ENCODE measurements around the gene NDUFV1. TPM values are rescaled to one million over a fixed set of nuclear protein-coding genes. Genes with fewer than 3 reads are reported as not detected.
"Not testable (repeated sequence)": the region's sequence is repeated elsewhere in the genome, so short reads cannot be mapped to it uniquely, and the experiment has no call there.

Gene NDUFV1
- polyA plus RNA-seq, 1 donor, result 209 TPM

DNA sequence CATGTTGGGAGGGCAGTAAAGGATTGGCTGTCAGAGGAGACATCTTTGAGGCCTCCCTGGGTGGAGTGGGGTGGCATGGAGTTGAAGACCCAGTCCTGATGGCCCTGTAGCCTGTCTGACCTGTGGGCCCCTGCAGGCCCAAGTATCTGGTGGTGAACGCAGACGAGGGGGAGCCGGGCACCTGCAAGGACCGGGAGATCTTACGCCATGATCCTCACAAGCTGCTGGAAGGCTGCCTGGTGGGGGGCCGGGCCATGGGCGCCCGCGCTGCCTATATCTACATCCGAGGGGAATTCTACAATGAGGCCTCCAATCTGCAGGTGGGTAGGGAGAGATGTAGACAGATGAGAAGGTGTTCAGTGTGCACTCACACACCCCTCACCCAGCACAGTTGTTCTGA is 2.6 kb downstream of the NDUFV1 start:
- DNase-seq, result no peak

DNA sequence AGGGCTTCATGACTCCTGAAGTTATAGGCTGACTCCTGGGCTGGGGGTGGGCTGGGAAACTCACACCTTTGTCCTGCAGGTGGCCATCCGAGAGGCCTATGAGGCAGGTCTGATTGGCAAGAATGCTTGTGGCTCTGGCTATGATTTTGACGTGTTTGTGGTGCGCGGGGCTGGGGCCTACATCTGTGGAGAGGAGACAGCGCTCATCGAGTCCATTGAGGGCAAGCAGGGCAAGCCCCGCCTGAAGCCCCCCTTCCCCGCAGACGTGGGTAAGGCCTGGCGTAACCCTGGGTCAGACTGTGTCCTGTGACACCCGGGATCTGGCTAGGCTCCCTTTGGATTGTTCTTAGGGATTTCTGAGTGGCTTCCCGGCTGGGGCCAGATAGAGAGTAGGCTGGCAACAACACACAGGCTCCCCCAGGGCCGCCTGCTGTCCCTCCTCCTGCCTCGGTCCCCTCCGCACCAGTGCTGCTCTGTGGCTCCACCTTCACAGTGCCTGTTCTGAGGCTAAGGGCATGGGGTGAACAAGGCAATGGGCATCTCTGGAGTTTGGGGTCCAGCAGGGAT is 3.6 kb downstream of the NDUFV1 start:
- DNase-seq, result no peak

DNA sequence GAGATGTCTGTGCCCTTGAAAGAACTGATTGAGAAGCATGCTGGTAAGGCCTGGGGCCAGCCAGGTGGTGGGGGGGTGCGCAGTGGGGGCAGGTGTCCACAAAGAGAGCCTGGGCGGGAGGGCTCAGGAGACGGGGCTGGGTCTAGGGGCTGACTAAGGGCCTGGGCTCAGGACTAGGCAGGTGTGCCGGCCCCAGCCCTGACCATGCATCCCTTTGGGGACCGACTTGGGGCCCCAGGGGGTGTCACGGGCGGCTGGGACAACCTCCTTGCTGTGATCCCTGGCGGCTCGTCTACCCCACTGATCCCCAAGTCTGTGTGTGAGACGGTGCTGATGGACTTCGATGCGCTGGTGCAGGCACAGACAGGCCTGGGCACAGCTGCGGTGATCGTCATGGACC is 4.4 kb downstream of the NDUFV1 start:
- DNase-seq, result no peak

DNA sequence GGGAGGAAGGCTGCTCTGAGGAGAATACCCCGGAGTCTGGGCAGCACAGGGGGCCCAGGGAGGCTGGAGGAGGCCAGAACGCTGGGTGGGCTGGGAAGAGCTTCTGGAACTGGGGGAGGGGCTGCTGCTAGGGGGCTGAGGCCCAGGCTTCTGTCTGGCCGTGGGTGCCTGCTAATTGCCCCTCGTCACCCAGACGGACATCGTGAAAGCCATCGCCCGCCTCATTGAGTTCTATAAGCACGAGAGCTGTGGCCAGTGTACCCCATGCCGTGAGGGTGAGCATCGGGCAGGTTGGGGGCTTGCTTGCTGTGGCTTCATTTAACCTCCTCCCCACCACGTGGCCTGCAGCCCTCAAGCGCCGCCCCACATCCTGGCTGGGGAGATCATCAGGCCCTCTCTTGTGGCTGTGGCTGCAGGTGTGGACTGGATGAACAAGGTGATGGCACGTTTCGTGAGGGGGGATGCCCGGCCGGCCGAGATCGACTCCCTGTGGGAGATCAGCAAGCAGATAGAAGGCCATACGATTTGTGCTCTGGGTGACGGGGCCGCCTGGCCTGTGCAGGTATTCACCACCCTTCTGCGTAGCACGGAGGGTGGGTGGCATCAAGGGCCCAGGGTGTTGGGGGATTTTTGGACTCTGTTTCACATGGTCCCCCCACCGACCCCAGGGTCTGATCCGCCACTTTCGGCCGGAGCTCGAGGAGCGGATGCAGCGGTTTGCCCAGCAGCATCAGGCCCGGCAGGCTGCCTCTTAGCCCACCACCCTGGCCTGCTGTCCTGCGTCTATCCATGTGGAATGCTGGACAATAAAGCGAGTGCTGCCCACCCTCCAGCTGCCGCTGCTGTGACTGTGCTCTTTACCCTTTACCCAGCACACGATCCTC is 5.2 kb downstream of the NDUFV1 start:
- no peak for DNase-seq

DNA sequence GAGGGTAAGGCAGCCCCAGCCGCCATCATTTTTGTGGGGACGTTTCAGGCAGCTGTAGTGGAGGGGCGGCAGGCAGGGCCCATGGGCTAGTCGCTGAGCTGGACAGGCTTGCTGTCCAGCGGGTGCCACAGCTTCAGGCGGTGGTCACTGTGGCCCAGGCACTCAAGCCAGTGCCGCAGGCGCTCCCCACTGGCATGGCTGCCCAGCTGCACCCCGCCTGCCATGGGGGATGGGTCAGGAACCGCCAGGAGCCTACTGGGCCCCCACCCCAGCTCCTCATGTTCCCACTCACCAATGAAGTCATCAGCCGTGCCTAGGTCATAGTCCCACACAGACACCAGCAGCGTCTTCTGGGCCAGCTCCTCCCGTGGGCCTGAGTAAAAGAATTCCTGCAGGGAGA is 6.0 kb downstream of the NDUFV1 start:
- DNase-seq, result no peak

DNA sequence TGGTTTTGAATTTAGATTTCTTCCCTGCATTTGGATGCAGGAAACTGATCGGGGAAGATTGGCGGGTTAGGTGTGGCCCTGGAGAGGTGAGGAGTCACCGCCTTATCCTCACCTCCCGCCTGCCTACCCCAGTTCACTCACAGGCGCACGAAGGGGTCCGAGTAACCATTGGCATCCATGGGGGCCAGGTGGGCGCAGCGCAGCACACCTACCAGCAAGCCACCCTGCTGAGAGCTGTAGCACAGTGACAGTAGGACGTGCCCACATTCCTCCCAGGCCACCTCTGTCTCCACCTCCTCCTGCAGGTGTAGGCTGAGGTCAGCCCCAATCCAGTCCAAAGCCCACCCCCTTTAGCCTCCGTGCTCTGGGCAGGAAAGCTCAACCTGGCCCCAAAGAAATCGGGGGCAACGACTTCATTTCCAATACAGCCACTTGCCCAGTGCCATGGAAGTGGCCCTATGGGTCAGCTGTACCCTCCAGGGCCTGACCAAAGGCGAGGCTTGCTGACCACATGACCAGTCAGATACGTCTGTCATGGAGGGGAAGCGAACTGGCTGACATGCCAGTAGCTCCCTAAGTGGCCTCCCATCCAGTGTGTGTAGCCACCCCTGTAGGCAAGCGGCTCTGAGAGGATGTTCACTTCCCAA is 6.7 kb downstream of the NDUFV1 start:
- DNase-seq, result no peak

DNA sequence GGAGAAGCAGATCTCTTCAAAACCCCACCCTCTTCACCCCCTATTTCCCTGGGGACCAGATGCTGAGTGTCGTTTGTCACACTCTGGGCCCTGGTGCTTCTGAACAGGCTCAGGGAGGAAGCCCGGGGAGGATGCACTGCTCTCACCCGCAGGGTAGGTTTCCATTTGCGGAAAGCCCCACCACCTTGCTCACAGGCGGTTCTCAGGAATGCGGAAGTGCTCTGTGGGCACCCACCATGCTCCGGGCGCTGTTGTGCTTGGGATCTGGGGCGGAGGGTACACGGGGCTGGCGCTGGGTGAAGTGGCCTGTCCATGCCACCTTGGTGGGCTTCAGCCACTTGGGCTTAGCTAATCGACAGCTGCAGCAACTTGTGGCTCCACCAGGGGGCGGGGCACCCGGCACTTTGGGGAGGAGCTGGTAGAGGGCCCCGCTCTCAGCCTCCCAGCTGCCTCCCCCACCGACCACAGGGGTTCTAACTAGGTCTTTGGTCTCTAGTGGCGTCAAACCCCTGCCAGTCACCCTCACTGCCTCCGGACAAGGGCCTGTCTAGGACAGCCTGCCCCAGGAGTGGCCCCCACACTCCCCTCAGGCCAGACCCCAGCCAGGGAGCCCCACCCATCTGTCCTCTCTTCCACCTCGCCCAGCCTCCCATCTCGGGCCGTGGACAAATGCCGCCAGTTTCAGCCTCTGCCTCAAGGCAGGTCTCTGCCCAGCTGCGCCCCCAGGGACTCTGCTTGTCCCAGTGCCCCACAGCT is 7.4 kb downstream of the NDUFV1 start:
- DNase-seq, result peak; percentile 37

DNA sequence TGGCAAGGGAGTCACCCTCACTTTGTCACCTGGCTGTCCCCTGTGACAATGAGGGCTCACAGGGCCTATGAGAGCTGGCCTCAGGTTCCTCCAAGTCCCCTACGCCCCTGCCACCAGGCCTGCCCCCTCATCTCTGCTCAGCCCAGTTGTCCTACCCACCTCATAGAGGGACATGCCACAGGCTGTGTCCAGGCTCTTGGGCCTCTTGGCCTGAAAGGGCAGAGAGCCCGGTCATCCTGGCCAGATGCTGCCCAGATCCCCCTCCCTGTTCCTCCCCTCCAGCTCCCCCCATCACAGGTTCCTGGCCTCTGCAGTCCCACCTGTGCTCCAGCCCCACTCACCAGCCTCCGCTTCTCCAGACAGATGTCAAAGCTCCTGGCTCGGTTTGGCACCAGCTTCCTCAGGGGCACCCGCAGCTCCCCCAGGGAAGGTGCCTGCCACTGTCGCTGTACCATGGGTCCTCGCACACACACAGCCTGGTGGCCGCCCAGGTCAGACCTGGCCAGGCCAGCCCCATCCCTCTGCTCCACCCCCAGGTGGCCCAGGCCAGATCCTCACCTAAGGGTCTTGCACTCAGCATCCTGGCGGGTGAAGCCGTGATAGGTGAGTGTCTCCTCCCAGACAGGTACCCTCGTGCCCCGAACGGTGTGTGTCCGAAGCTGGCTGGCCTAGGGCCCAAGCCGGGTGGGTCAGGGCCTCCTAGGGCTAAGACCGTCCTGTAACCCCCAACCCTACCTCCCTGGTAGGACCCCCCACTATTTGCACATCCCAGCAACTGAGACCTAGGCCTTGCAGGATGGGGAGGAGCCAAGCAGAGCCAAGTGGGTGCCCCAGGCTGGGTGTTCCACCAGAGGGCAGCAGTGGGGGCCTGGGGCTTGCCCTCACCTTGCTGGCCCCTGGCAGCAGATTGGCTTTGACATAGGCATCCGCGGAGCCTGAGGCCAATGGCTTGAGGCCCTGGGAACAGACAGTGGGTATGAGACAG is 8.3 kb downstream of the NDUFV1 start:
- DNase-seq, result no peak

DNA sequence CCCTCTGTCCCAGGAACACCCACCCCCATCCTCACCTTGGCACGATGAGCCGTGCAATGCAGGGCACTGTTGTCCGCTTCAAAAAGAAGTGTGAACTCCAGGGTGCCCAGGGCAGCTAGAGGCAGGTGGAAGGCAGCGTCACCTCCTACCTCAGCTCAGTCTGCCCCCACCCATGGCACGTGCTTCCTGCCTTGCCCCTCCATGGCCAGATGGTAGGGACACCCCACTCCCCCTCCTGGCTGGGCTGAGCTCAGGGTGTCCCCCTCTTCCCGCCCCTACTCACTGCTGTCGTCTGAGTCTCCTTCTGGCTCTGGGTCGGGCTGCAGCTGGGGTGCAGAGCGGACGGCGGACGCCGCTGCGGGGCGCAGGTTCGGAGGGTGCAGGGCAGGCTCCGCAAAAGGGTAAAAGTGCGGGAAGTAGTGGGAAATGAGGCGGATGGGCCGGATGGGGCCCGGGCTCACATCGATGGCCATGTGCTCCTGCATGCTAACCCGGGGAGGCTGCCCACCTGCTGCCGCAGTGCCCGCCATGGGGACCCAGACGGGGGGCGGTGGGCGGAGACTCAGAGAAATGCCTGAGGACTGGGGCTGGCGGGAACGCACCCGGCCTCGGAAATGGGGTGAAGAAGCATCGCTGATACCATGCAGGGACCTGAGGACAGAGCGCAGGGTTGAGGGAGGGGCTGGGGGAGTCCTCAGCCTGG is 9.1 kb downstream of the NDUFV1 start:
- DNase-seq, result no peak

DNA sequence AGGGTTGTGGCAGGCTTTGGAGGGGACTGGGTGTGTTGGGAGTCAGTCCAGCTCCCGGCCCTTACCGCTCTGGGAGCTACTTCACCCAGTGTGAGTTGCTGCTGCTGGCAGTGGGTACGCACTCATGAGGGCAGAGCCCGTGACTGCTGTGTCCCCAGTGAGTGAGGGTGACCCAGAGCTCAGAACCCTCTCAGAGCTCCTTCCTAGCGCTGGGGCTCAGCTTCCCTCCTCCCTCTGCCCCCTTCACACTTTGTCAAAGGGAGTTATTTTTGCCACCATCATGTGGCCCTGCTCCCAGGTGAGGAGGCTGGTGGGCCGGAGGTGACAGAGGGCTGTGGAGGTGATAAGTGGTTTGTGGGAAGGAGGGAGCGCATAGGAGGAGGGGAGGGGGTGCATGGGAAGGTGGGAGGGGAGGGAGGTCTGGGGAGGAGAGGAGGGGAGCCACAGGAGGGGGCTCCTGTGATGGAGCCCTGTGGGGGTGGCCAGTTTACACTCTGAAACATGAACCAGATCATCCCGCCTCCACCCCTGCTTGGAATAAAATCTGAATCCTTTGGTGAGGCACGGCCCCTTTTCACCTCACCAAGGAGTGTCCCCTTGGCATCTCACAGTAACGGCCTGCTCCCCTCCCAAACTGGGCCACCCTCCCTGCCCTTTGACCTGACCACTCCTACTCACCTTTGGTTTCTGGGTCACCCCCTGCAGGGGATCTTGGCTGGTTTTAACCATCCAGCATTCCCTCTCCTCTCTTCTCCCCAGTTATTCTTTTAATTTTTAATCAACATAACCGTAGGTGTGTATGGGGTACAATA is 9.9 kb downstream of the NDUFV1 start:
- no peak for DNase-seq

DNA sequence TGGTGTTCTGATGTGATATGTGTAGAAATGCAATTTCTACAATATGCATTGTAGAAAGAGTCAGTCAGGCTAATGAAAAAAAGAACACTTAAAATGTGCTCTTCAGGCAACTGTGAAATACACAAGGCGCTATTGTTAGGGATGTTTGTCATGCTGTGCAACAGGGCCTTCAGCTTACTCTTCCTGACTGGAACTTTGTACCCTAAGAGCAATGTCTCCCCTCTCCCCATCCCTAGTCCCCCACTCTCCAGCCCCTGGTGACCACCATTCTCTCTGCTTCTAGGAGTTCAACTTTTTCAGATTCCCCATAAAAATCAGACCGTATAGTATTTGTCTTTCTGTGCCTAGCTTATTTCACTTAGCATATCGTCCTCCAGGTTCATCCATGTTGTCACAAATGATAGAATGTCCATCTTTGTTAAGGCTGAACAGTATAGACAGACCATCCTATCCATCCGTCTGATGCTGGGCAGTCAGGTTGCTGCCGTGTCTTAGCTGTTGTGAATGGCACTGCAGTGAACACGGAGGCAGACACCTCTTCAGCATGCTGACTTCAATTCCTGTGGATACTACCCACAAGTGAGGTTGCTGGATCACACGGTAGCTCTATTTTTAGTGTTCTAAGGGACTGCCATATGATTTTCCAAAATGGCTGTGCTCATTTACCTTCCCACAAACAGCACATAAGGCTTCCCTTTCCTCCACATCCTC is 10.7 kb downstream of the NDUFV1 start:
- DNase-seq, result no peak

DNA sequence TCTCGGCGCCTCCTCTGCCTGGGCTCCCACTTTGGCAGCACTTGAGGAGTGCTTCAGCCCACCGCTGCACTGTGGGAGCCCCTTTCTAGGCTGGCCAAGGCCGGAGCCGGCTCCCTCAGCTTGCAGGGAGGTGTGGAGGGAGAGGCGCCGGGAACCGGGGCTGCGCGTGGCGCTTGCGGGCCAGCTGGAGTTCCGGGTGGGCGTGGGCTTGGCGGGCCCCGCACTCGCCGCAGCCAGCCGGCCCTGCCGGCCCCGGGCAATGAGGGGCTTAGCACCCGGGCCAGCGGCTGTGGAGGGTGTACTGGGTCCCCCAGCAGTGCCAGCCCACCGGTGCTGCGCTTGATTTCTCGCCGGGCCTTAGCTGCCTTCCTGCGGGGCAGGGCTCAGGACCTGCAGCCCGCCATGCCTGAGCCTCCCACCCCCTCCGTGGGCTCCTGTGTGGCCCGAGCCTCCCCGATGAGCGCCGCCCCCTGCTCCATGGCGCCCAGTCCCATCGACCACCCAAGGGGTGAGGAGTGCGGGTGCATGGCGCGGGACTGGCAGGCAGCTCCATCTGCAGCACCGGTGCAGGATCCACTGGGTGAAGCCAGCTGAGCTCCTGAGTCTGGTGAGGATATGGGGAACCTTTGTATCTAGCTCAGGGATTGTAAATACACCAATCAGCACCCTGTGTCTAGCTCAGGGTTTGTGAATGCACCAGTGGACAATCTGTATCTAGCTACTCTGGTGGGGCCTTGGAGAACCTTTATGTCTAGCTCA is 12.3 kb downstream of the NDUFV1 start:
- not testable (repeated sequence) for DNase-seq

DNA sequence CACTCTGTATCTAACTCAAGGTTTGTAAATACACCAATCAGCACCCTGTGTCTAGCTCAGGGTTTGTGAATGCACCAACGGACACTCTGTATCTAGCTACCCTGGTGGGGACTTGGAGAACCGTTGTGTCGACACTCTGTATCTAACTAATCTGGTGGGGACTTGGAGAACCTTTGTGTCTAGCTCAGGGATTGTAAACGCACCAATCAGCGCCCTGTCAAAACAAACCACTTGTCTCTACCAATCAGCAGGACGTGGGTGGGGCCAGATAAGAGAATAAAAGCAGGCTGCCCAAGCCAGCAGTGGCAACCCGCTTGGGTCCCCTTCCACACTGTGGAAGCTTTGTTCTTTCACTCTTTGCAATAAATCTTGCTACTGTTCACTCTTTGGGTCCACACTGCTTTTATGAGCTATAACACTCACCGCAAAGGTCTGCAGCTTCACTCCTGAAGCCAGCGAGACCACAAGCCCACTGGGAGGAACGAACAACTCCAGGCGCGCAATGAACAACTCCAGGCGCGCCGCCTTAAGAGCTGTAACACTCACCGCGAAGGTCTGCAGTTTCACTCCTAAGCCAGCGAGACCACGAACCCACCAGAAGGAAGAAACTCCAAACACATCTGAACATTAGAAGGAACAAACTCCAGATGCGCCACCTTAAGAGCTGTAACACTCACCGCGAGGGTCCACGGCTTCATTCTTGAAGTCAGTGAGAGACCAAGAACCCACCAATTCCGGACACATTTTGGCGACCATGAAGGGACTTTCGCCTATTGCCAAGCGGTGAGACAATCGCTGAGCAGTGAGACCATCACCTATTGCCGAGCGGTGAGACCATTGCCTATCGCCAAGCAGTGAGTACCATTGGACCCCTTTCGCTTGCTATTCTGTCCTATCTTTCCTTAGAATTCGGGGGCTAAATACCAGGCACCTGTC is 13.2 kb downstream of the NDUFV1 start:
- not testable (repeated sequence) for DNase-seq

DNA sequence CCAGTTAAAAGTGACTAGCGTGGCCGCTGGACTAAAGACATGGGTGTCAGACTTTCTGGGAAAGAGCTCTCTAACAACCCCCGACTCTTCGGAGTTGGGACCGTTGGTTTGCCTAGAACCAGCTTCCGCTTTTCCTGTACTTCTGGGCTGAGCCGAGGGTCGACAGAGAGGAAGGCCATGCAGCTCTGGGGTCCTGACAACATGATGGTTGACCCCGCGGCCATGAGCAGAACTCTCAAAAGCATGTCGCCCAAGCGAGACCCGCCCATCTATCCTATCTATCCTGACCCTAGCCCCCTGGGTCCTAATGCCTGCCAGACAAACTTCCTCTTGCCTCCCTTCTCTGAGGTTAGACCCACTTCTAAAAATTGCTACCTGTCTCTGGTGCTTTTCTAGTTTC is 13.9 kb downstream of the NDUFV1 start:
- not testable (repeated sequence) for DNase-seq

DNA sequence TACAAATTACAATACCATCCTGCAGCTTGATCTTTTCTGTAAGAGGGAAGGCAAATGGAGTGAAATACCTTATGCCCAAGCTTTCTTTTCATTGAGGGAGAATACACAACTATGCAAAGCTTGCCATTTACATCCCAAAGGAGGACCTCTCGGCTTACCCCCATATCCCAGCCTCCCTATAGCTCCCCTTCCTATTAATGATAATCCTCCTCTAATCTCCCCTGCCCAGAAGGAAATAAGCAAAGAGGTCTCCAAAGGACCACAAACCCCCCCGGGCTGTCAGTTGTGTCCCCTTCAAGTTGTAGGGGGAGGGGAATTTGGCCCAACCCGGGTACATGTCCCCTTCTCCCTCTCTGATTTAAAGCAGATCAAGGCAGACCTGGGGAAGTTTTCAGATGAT is 15.2 kb downstream of the NDUFV1 start:
- DNase-seq, result not testable (repeated sequence)

DNA sequence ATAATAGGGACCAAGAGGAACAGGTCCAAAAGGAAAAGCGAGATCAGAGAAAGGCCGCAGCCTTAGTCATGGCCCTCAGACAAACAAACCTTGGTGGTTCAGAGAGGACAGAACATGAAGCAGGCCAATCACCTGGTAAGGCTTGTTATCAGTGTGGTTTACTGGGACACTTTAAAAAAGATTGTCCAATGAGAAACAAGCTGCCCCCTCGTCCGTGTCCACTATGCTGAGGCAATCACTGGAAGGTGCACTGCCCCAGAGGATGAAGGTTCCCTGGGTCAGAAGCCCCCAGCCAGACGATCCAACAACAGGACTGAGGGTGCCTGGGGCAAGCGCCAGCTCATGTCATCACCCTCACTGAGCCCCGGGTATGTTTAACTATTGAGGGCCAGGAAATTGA is 16.2 kb downstream of the NDUFV1 start:
- DNase-seq, result not testable (repeated sequence)

DNA sequence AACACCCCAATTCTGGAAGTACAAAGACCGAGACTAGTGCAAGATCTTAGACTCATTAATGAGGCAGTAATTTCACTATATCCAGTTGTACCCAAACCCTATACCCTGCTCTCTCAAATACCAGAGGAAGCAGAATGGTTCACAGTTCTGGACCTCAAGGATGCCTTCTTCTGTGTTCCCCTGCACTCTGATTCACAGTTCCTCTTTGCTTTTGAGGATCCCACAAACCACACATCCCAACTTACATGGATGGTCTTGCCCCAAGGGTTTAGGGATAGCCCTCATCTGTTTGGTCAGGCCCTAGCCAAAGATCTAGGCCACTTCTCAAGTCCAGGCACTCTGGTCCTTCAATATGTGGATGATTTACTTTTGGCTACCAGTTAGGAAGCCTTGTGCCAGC is 17.1 kb downstream of the NDUFV1 start:
- DNase-seq, result not testable (repeated sequence)

Measured in left kidney (tissue), 2 donors.